ENCODE results near the gene NRAP. TPM values are rescaled to one million over a fixed set of nuclear protein-coding genes. Genes with fewer than 3 reads are reported as not detected.

Gene NRAP
- total and polyA plus RNA-seq, 12 donors, result 168 to 1,999 (median 1,161) TPM

GRCh38 chr10:113651898-113652297 lies 11.9 kb downstream of the NRAP start:
- H3K36me3 ChIP-seq, result peaks cover 0 to 77% (median 10%) of the 10 kb centered on the region in 9 donors
- intact Hi-C loops (cut with DNase I), result no loop called here
- H3K27me3 ChIP-seq, result no peaks in the 10 kb centered on the region
- DNase-seq, result no peak
- H3K27ac ChIP-seq, result peak overlapping the region in 1 of 10 donors; percentile 36
- H3K9me3 ChIP-seq, result no peaks in the 10 kb centered on the region
- WGBS, 2 donors, result 23 to 43% methylated on average over 1 of the region's 1 CpG
- H3K4me3 ChIP-seq, result no peak overlapping the region
- TF ChIP-seq CTCF (IDR thresholded peaks at IDR 0.05), result no peak
- peaks cover 2 to 84% (median 17%) of the 10 kb centered on the region in 9 donors for H3K4me1 ChIP-seq
- ATAC-seq, result no peak

- peaks cover 0 to 68% (median 4%) of the 10 kb centered on the region in 9 donors for H3K36me3 ChIP-seq
These were observed 12.8 kb downstream of the NRAP start for GRCh38 chr10:113651021-113651420.

GRCh38 chr10:113650172-113650571 lies 13.7 kb downstream of the NRAP start:
- peaks cover 0 to 64% (median 4%) of the 10 kb centered on the region in 9 donors for H3K36me3 ChIP-seq
- peak overlapping the region in 7 of 10 donors; percentile 56 to 92 (median 79) for H3K27ac ChIP-seq
- H3K27me3 ChIP-seq, result no peaks in the 10 kb centered on the region
- ATAC-seq, result no peak
- 79 to 91% methylated on average over 2 of the region's 2 CpGs for WGBS, 2 donors
- peaks cover 2 to 89% (median 27%) of the 10 kb centered on the region in 9 donors for H3K4me1 ChIP-seq
- intact Hi-C loops (cut with DNase I), result no loop called here
- no peak for TF ChIP-seq CTCF (IDR thresholded peaks at IDR 0.05)
- no peak overlapping the region for H3K4me3 ChIP-seq
- no peak for DNase-seq
- no peaks in the 10 kb centered on the region for H3K9me3 ChIP-seq

More at GRCh38 chr10:113651021-113651420, 12.8 kb downstream of the NRAP start:
- Histone ChIP-seq H3K4me3 (no peak overlapping the region), H3K27me3 (no peaks in the 10 kb centered on the region), H3K27ac (peak overlapping the region in 1 of 10 donors; percentile 84), H3K4me1 (peaks cover 2 to 88% (median 20%) of the 10 kb centered on the region in 9 donors), H3K9me3 (no peaks in the 10 kb centered on the region)
- TF ChIP-seq CTCF (IDR thresholded peaks at IDR 0.05), result no peak
- intact Hi-C loops (cut with DNase I), result no loop called here
- WGBS, 2 donors, result 91 to 94% methylated on average over 2 of the region's 2 CpGs
- DNase-seq, result no peak
- ATAC-seq, result no peak

GRCh38 chr10:113648478-113648877 lies 15.4 kb downstream of the NRAP start:
- no peaks in the 10 kb centered on the region for H3K27me3 ChIP-seq
- intact Hi-C loops (cut with DNase I), result no loop called here
- peaks cover 0 to 92% (median 40%) of the 10 kb centered on the region in 9 donors for H3K4me1 ChIP-seq
- peaks cover 0 to 51% (median 4%) of the 10 kb centered on the region in 9 donors for H3K36me3 ChIP-seq
- H3K4me3 ChIP-seq, result no peak overlapping the region
- no peaks in the 10 kb centered on the region for H3K9me3 ChIP-seq
- ATAC-seq (peak; percentile 48 to 79 (median 54)), DNase-seq (peak in 1 of 2 donors; percentile 29)
- 26 to 29% methylated on average over 3 of the region's 3 CpGs for WGBS, 2 donors
- TF ChIP-seq CTCF (IDR thresholded peaks at IDR 0.05), result no peak
- peak overlapping the region in 9 of 10 donors; percentile 5 to 92 (median 79) for H3K27ac ChIP-seq
